HG03457 (cell line): ENCODE results near the gene NUP37.
"Not testable (repeated sequence)": the region's sequence is repeated elsewhere in the genome, so short reads cannot be mapped to it uniquely, and the experiment has no call there.

Source experiments
- ATAC-seq: cut with Tn5 transposase; IDR thresholded peaks from one replicate; pipeline ENCODE4 v1.9.1; 2021; ENCODE audit warnings: moderate number of reproducible peaks; ENCODE audit not compliant: unreplicated experiment

The NUP37 gene

DNA sequence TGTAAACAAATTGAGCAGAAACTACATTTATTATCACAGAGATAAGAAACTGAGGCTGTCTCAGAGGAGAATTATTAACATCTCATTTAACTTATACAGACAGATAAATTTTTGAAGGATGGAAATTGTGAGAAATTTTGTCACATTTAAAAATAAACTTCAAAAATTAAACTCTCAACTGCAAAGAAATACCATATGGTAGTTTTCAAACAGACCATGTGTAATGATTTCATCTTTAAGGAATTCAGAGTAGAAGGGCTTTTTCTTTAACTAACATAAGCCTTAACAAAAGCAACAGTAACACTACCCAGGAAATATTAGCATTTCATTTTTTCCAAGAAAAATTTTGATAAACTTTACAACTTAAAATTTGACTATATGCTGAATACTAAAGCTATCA is 26.6 kb downstream of the NUP37 start:
- no peak for ATAC-seq

DNA sequence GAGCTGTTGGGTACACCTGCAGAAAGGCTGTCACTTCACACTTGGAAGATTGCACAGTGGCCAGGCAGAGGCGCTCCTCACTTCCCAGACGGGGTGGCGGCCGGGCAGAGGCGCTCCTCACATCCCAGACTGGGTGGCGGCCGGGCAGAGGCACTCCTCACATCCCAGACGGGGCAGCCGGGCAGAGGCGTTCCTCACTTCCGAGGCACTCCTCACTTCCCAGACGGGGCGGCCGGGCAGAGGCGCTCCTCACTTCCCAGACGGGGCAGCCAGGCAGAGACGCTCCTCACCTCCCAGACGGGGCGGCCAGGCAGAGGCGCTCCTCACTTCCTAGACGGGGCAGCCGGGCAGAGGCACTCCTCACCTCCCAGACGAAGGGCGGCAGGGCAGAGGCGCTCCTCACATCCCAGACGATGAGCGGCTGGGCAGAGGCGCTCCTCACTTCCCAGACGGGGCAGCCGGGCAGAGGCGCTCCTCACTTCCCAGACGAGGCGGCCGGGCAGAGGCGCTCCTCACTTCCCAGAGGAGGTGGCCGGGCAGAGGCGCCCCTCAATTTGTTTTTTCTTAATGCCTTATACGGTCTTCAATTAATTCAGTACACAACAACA is 30.6 kb downstream of the NUP37 start:
- not testable (repeated sequence) for ATAC-seq

DNA sequence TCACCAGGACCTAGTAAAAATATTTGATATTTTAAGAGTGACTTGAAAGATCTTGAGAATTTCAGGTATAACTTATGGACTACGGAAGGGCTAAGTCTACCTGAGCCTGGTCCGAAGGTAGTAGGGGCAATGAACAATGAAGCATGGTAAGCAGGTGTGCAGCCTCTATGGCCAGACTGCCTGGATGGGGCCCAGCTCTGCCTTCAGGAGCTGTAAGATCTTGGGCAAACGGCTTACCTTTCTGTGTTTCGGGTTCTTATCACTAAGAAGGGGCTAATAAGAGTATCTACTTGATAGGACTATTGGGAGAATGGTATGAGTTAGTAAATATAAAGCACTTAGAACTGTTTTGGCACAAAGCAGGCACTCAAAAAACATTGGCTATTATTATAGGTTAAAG is 39.1 kb downstream of the NUP37 start:
- no peak for ATAC-seq

DNA sequence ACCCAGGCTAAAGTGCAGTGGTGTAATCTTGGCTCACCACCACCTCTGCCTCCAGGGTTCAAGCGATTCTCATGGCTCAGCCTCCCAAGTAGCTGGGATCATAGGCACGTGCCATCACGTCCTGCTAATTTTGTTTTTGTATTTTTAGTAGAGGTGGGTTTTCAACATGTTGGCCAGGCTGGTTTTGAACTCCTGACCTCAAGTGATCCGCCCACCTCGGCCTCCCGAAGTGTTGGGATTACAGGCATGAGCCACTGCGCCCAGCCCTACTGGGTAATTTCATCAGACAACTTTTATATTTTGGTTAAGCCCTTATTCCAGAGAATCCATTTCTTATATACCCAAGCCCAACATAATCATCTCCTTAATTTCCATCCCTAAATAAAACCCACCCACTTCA is 47.8 kb downstream of the NUP37 start:
- ATAC-seq, result not testable (repeated sequence)

GRCh38 chr12:102069707-102070106 is 50.2 kb downstream of the NUP37 start:
- ATAC-seq, result no peak

DNA sequence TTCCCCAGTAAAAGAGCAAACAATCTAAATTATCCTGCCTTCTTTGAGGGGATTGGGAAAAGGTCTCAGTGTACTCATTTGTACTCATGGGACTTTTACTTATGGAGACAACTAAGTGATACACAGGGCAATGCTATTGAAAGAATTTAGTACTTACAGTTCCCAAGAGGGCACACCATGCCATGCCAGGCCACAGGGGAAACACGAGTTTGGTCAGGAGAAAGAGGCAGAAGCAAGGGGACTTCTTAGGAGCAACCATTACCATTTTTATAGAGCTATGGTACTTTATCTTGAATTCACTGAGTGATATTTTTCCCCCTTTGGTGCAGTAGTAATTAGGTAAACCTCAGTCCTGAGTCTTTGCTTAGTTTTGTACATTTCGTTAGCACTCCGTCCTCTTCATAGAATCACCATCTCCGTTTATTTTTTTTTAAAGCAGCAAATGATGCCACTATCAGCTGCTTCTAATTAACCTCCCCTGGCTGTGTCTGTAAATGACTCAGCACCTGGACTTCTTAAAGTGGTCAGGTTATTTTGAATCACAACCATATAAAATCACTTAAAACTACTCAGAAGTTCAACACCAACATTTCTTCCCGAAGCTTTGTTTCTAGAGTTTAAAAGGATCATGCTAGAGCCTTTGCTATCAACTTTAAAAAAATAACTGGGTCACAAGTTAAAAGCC is 52.2 kb downstream of the NUP37 start:
- ATAC-seq, result no peak

DNA sequence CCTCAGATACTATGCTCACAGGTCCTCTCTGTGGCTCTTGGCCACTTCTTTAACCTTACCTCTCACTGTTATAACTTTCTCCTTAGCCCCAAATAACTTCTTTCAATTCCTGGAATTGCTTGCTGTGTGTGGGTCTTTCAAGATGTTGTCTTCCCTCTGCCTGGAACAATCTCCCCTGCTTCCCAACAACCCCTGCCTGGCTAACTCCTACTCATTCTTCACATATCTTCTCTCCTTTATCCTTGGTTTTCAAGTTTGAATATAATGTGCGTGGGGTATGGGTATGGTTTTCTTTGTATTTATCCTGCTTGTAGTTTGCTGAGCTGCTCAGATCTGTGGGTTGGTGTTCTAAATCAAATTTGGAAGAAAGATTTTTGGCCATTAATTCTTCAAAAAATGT is 55.4 kb downstream of the NUP37 start:
- no peak for ATAC-seq

GRCh38 chr12:102063069-102063468 is 56.8 kb downstream of the NUP37 start:
- ATAC-seq, result no peak

- ATAC-seq, result no peak
Measured at GRCh38 chr12:102062419-102062806, 57.5 kb downstream of the NUP37 start.

DNA sequence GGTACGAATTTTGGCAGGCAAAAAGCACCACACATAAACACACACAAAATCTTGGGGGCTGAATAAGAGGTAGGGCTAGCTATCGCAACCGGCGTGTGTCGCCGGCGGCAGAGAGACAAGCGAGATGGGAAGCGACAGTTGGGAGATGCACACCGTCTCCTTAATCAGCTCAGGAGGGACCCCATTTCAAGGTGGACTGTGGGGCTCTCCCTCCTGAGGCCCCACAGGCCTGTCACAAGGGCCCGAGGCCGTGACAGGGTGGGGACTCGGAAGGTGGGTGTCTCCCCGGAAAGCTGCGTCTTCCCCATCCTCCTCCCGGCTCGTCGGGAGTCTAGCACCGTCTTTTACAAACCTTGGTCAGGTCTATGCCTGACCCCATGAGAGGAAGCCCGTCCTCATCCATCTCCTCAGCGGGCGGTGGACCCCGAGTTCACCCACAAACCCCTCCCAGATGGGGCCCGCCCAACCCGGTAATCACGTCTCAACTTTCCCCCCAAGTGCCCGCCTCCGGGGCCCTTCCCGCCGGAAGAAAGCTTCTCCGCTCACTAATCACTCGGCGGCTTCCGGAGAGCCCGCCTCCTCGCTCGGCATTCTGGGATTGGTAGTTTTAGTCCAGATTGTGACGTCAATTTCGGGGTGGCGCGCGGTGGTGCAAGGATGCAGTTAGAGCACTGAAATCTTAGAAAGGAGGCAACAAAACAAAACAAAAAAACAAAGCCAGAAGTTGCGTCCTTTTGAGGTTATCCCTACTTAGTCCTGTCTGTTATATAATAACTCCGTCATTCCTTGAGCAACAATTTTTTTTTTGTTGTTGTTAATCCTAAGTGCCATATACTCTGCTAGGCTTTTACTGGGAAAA is 58.1 kb downstream of the NUP37 start, which contains the start of gene WASHC3:
Gene WASHC3, minus strand, starts transcription at position 432 of the 859 bp plus-strand sequence. Its CDS starts 29 bp downstream, at position 403.
- peak; percentile 81 for ATAC-seq

DNA sequence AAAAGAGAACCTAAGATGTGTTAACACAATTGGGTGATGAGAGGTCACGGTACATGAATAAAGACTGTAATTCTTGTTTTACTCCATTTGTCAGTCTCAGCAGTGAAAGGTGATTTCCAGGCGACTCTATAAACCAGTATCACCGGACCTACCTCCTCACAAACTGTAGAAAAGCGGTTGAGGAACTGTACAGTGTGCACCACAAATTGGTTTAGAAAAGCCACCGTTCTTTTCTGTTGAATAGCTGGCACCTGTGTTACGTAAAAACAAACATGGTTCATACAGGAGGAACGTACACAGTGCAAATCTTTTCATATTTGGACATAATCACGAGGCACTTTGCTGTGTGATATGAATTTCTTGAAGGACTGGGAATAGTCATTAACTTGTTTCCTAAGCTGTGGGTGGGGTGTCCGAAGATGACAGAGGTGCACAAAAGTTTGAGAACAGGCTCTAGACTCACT is 58.8 kb downstream of the NUP37 start:
- peak; percentile 48 for ATAC-seq

- no peak for ATAC-seq
Measured at GRCh38 chr12:102059343-102059742, 60.6 kb downstream of the NUP37 start.

- ATAC-seq, result no peak
Measured at GRCh38 chr12:102054345-102054744, 65.6 kb downstream of the NUP37 start.

GRCh38 chr12:102053062-102053349 is 66.9 kb downstream of the NUP37 start:
- ATAC-seq, result no peak

DNA sequence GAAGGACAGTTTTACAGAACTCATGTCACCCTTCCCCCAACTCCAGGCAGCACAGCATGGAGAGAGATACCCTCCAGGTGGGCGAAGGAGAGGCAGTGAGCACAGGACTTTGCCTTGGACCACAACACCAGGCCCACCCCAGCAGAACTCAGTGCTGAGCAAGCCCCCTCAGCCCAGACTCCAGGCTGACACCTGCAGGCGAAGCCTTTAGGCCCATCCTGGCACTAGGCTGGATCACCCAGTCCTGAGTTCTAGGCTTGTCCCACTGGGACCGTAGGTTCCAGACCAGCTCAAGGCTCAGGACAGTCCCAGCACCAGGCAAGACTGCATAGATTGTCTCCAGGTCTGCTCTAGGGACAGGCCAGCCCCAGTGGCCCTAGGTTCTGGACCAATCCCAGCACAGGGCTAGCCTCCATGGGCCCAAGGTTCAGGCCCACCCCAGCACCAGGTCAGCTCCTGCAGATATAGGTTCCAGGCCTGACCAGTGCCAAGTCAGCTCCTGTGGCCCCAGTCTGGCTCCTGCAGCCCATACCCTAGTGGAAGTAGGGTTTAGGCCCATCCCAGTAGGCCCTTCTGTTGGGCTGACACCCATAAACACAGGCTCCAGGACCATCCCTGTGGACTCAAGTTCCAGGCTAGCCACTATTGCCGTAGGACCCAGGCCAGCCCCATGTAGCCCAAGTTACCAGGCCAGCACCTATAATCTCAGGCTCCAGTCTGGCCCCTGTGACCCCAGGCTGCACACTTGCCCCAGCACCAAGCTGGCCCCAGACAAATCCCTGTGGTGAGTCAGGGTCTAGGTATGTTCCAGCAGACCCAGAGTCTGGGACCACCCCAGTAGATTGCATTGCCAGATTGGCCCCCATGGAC is 67.5 kb downstream of the NUP37 start:
- ATAC-seq, result no peak

- ATAC-seq, result no peak
Measured at GRCh38 chr12:102051431-102051965, 68.4 kb downstream of the NUP37 start.

GRCh38 chr12:102050660-102051430 is 69.1 kb downstream of the NUP37 start:
- no peak for ATAC-seq

DNA sequence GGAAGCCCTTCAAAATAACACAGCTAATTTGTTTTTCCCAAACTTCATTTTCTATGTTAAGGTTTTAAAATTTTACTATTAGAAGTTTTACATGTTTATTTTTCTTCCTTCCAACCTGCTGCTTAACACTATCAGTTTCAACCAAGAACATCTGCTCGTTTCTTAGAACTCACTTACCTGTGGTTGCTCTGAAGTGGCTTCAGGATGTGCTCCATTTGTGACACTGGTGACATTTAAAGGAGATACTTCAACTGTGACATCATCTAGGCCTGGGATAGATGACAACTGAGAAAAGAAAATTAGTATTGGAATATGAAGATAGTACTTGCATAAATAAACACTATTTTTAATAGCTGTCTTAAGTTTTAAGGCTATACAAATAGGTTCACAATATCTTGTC is 76.0 kb downstream of the NUP37 start:
- ATAC-seq, result peak; percentile 53

GRCh38 chr12:102033991-102034745 is 85.7 kb downstream of the NUP37 start:
- no peak for ATAC-seq
